Measurements from ENCODE around the gene VPS26A. TPM values are rescaled to one million over a fixed set of nuclear protein-coding genes. Genes with fewer than 3 reads are reported as not detected.

Gene VPS26A
- total and polyA plus RNA-seq, 2 donors from 2014 or later, result 38.9 to 52.5 TPM

DNA sequence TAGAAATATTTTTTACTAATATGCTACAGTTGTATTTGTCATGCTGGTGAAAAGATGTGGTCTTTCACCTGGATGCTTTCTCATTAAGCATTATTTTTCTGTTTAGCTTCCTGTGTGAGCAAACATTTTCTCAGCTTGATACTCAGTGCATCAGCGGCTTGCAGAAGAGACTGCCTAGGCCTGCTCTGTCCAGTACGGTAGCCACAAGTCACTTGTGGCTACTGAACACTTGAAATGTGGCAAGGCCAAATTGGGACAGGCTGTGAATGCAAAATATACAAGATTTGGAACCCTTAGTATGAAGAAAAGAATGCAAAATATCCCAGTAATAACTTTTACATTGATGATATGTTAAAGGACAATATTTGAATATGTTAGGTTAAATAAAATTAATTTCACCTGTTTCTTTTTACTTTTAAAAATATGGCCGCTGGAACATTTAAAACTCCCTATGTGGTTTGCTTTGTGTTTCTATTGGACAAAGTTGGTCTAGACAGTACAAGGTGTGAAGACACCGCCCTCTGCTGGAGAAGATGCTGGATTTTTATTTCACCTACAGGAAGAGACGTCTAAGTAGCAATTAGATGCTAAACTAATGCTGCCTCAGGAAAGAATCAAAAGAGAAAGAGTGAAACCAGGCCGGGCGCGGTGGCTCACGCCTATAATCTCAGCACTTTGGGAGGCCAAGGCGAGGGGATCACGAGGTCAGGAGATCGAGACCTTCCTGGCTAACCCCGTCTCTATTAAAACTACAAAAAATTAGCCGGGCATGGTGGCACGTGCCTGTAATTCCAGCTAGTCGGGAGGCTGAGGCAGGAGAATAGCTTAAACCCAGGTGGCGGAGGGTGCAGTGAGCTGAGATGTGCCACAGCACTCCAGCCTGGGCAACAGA, 30.8 kb upstream of the VPS26A start:
- no peaks in the 10 kb centered on the region for H3K9me3 ChIP-seq (ENCODE audit: control insufficient read depth in 2 of 3, insufficient read depth in 1 of 3, low read length in 3 of 3)
- H3K27ac ChIP-seq (ENCODE audit: low read depth in 2 of 2, low read length in 2 of 2), result no peak overlapping the region
- no peak overlapping the region for H3K9ac ChIP-seq (ENCODE audit: low read length in 3 of 3)
- H3K27me3 ChIP-seq (ENCODE audit: control insufficient read depth, insufficient read depth, low read length), result no peaks in the 10 kb centered on the region
- H3K4me3 ChIP-seq (ENCODE audit: low read length in 3 of 3), result no peak overlapping the region
- no peaks in the 10 kb centered on the region for H3K4me1 ChIP-seq (ENCODE audit: control insufficient read depth in 2 of 3, insufficient read depth in 2 of 3, low read depth in 1 of 3, low read length in 3 of 3)
- no peaks in the 10 kb centered on the region for H3K36me3 ChIP-seq (ENCODE audit: control insufficient read depth in 2 of 3, insufficient read depth in 3 of 3, low read length in 3 of 3)
- TF ChIP-seq, protein P1, sequence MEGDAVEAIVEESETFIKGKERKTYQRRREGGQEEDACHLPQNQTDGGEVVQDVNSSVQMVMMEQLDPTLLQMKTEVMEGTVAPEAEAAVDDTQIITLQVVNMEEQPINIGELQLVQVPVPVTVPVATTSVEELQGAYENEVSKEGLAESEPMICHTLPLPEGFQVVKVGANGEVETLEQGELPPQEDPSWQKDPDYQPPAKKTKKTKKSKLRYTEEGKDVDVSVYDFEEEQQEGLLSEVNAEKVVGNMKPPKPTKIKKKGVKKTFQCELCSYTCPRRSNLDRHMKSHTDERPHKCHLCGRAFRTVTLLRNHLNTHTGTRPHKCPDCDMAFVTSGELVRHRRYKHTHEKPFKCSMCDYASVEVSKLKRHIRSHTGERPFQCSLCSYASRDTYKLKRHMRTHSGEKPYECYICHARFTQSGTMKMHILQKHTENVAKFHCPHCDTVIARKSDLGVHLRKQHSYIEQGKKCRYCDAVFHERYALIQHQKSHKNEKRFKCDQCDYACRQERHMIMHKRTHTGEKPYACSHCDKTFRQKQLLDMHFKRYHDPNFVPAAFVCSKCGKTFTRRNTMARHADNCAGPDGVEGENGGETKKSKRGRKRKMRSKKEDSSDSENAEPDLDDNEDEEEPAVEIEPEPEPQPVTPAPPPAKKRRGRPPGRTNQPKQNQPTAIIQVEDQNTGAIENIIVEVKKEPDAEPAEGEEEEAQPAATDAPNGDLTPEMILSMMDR (IDR thresholded peaks at IDR 0.05; ENCODE audit: borderline replicate concordance, extremely low read depth, insufficient read depth), result peak; percentile 82
- FAIRE-seq (peak; percentile 95), DNase-seq (peak in 4 of 5 donors; percentile 73 to 90 (median 84))
- intact Hi-C loops (cut with DNase I), result loop anchor here (10.0 kb wide), 1 partner anchor 88 kb away; no protein-coding TSS in a partner anchor

DNA sequence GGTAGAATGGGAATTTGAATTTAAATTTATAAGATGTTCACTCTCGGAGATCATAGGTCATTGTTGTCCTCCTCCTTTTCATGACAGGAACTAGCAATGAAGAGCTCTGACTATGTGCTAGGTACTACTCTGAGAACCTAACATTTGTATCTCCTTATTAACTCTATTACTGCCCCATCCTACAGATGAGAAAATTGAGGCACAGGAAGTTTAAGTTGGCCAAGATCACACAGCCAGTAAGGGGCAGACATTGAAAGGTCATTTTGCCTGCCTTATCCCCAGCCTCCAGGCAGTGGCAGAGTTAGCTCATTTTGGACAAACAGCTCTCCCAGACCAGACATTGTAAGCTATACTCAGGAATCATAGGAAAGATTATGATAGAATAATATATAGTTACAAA, 30.0 kb upstream of the VPS26A start:
- H3K4me1 ChIP-seq (ENCODE audit: control insufficient read depth in 2 of 3, insufficient read depth in 2 of 3, low read depth in 1 of 3, low read length in 3 of 3), result no peaks in the 10 kb centered on the region
- peak in 1 of 5 donors; percentile 20 for DNase-seq
- H3K9me3 ChIP-seq (ENCODE audit: control insufficient read depth in 2 of 3, insufficient read depth in 1 of 3, low read length in 3 of 3), result no peaks in the 10 kb centered on the region
- H3K27me3 ChIP-seq (ENCODE audit: control insufficient read depth, insufficient read depth, low read length), result no peaks in the 10 kb centered on the region
- no peak overlapping the region for H3K27ac ChIP-seq (ENCODE audit: low read depth in 2 of 2, low read length in 2 of 2)
- TF ChIP-seq, protein P1 (IDR thresholded peaks at IDR 0.05; ENCODE audit: borderline replicate concordance, extremely low read depth, insufficient read depth), result peak; percentile 2
- H3K4me3 ChIP-seq (ENCODE audit: low read length in 3 of 3), result no peak overlapping the region
- H3K36me3 ChIP-seq (ENCODE audit: control insufficient read depth in 2 of 3, insufficient read depth in 3 of 3, low read length in 3 of 3), result no peaks in the 10 kb centered on the region
- H3K9ac ChIP-seq (ENCODE audit: low read length in 3 of 3), result no peak overlapping the region
- intact Hi-C loops (cut with DNase I), result loop anchor here (10.0 kb wide), 1 partner anchor 89 kb away; no protein-coding TSS in a partner anchor
- FAIRE-seq, result no peak

DNA sequence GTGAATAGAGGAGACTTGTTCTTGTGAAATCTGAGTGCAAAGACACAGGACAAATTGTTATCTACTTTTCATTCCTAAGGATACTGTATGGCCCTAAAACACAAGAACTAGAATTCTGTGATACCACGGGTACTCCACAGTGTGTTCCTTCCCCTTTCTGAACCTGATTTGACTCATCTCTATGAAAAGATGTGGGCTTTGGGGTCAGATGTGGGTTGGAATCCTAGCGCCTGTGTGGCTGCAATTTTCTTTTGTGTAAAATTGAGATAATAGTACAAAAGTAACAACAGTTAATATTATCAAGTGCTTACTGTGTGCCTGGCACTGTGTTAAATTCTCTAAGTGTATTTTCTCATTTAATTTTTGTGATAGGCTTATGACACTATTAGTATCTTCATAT, 27.9 kb upstream of the VPS26A start:
- intact Hi-C loops (cut with DNase I), result loop anchor here (10.0 kb wide), 1 partner anchor 91 kb away; no protein-coding TSS in a partner anchor
- no peak for FAIRE-seq

More for the DNA sequence above, 27.9 kb upstream of the VPS26A start:
- Histone ChIP-seq H3K27me3 (ENCODE audit: control insufficient read depth, insufficient read depth, low read length) (no peaks in the 10 kb centered on the region), H3K9ac (ENCODE audit: low read length in 3 of 3) (no peak overlapping the region), H3K4me3 (ENCODE audit: low read length in 3 of 3) (no peak overlapping the region), H3K9me3 (ENCODE audit: control insufficient read depth in 2 of 3, insufficient read depth in 1 of 3, low read length in 3 of 3) (no peaks in the 10 kb centered on the region), H3K27ac (ENCODE audit: low read depth in 2 of 2, low read length in 2 of 2) (no peak overlapping the region), H3K4me1 (ENCODE audit: control insufficient read depth in 2 of 3, insufficient read depth in 2 of 3, low read depth in 1 of 3, low read length in 3 of 3) (no peaks in the 10 kb centered on the region), H3K36me3 (ENCODE audit: control insufficient read depth in 2 of 3, insufficient read depth in 3 of 3, low read length in 3 of 3) (no peaks in the 10 kb centered on the region)
- DNase-seq, result no peak
- TF ChIP-seq, protein P1 (IDR thresholded peaks at IDR 0.05; ENCODE audit: borderline replicate concordance, extremely low read depth, insufficient read depth), result no peak
